GM19395 (cell line): ENCODE data around the gene ZNF708.
"Not testable (repeated sequence)": the region's sequence is repeated elsewhere in the genome, so short reads cannot be mapped to it uniquely, and the experiment has no call there.

Experiments used
- ATAC-seq: cut with Tn5 transposase; IDR thresholded peaks from one replicate; pipeline ENCODE4 v1.9.1; 2021; ENCODE audit warnings: mild to moderate bottlenecking, moderate library complexity; ENCODE audit not compliant: unreplicated experiment

ZNF708 gene

GRCh38 chr19:21328885-21329605 is at the start of gene ZNF708:
ZNF708 (minus strand) TSS chr19:21329410; CDS start chr19:21329212, 198 bp downstream.
- peak; percentile 99 for ATAC-seq

- no peak for ATAC-seq
These were observed 33.1 kb upstream of the ZNF708 start for GRCh38 chr19:21362291-21362690.

- ATAC-seq: peak; percentile 97
These were observed 29.7 kb upstream of the ZNF708 start, which contains the start of gene ZNF738 for GRCh38 chr19:21358768-21359451. ZNF738 (plus strand) TSS chr19:21359000; CDS start chr19:21359141, 141 bp downstream.

GRCh38 chr19:21352830-21353229 is 23.6 kb upstream of the ZNF708 start:
- ATAC-seq: no peak

GRCh38 chr19:21344841-21345240 is 15.6 kb upstream of the ZNF708 start:
- ATAC-seq: not testable (repeated sequence)

GRCh38 chr19:21335721-21336120 is 6.5 kb upstream of the ZNF708 start:
- no peak for ATAC-seq

GRCh38 chr19:21328406-21328805 is 804 bp downstream of the ZNF708 start:
- no peak for ATAC-seq

- no peak for ATAC-seq
These were observed 3.0 kb downstream of the ZNF708 start for GRCh38 chr19:21326169-21326568.

GRCh38 chr19:21323000-21323399 is 6.2 kb downstream of the ZNF708 start:
- ATAC-seq: no peak

- ATAC-seq: no peak
These were observed 6.7 kb downstream of the ZNF708 start for GRCh38 chr19:21322528-21322927.

- ATAC-seq: no peak
These were observed 7.2 kb downstream of the ZNF708 start for GRCh38 chr19:21321996-21322395.

GRCh38 chr19:21321134-21321533 is 8.1 kb downstream of the ZNF708 start:
- no peak for ATAC-seq

GRCh38 chr19:21317821-21318220 is 11.4 kb downstream of the ZNF708 start:
- ATAC-seq: no peak

- no peak for ATAC-seq
These were observed 14.5 kb downstream of the ZNF708 start for GRCh38 chr19:21314676-21315075.

GRCh38 chr19:21312807-21313206 is 16.4 kb downstream of the ZNF708 start:
- ATAC-seq: not testable (repeated sequence)

GRCh38 chr19:21308773-21309172 is 20.4 kb downstream of the ZNF708 start:
- ATAC-seq: no peak

GRCh38 chr19:21306881-21307479 is 22.2 kb downstream of the ZNF708 start:
- not testable (repeated sequence) for ATAC-seq

- ATAC-seq: not testable (repeated sequence)
These were observed 35.4 kb downstream of the ZNF708 start for GRCh38 chr19:21293768-21294167.

GRCh38 chr19:21269813-21270212 is 59.4 kb downstream of the ZNF708 start:
- no peak for ATAC-seq

- ATAC-seq: no peak
These were observed 64.3 kb downstream of the ZNF708 start for GRCh38 chr19:21264891-21265290.

- no peak for ATAC-seq
These were observed 64.8 kb downstream of the ZNF708 start for GRCh38 chr19:21264416-21264815.
